H4 (cell line): Measurements from ENCODE around the gene GGA3. TPM values are rescaled to one million over a fixed set of nuclear protein-coding genes. Genes with fewer than 3 reads are reported as not detected.
"Not testable (repeated sequence)": the region's sequence is repeated elsewhere in the genome, so short reads cannot be mapped to it uniquely, and the experiment has no call there.

Source experiments
- DNase-seq: peaks from one replicate; pipeline ENCODE4 v3.0.0-alpha.2; 2015; ENCODE audit warnings: low spot score
- total RNA-seq: library from RNA; depleted of rRNA; stranded (reverse); fragments of >200 nt; shearing (Covaris generic); gene quantifications from 2 replicates; pipeline ENCODE4 v1.2.3, GENCODE V29; 2014; rRNA removed

Gene GGA3
- 12.7 and 22.2 TPM in 2 replicates for total RNA-seq

DNA sequence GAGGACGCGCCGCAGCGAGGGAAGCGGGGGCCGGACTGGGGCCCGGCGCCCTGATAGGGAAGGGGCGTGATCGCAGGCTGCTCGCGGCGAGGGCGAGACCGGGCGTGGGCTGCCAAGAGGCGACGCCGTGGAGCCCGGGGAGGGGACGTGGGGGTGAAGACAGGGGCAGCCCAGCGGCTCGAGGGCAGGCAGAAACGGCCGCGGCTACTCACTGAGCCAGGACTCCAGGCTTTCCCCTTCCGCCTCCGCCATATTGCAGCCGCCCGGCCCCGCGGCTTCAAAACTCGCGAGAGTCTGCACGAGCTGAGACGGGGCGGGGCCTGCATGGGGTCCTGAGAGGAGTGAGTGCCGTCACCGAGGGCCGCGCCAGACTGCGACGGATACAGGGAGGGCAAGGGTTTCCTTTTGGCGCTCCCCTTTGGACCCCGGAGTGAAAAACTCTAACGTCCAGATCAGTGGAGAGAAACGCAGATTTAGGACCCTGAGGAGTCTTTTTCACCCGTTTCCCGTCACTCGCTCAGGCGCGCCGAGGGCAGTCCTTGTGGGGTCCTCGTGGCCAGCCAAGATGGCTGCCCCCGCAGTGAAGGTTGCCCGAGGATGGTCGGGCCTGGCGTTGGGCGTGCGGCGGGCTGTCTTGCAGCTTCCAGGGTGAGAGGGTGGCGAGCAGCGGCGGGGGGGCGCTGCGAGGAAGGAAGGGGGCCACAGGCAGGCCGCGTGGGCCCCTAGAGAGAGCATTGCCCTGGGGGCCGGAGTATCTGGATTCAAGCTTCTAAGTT lies at the start of gene GGA3, which contains the start of gene MRPS7:
GGA3 (minus strand) TSS at position 271 of the 776 bp plus-strand sequence; CDS start at position 252, 19 bp downstream.
MRPS7 (plus strand) TSS at position 544 of the 776 bp plus-strand sequence; CDS start at position 566, 22 bp downstream.
- peak; percentile 91 for DNase-seq

DNA sequence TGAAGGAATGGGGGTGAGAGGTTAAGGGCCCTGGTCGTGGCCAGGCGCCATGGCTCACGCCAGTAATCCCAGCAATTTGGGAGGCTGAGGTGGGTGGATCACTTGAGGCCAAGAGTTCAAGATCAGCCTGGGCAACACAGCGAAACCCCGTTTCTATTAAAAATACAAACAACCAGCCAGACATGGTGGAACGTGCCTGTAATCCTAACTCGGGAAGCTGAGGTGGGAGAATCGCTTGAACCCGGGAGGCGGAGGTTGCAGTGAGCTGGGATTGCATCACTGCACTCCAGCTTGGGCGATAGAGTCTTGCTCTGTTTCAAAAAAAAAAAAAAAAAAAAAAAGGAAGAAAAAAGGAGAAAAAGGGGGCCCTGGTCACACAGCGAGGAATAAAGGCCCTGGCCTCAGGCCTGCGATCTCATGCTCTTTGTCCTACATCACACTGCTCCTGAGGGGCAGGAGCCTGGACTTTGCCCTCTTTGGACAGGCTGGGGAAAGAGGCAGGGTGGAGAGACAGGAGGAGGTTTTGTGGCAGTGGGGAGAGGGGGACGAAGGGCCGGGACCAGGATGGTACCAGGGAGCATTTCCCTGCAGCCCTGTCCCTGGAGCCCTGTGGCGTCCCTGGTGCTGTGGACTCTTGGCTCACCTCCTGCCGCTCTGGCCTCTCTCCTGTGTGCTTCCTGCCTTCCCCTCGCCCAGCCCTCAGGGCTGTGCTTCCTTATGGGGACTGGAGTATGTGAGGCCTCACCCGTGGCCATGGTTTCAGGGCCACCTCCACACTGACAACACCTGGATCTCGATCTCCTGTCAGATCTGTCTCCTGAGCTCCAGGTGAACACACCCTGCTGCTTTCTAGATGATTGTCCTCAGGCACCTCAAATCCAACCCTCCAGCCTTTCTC lies 47.6 kb upstream of the GGA3 start:
- DNase-seq = no peak

GRCh38 chr17:75307957-75308731 lies 46.7 kb upstream of the GGA3 start:
- no peak for DNase-seq

- no peak for DNase-seq
Observed at GRCh38 chr17:75301502-75302206, 40.2 kb upstream of the GGA3 start.

- no peak for DNase-seq
Observed at GRCh38 chr17:75301049-75301448, 39.6 kb upstream of the GGA3 start.

GRCh38 chr17:75300280-75300679 lies 38.9 kb upstream of the GGA3 start:
- no peak for DNase-seq

- DNase-seq = no peak
Observed at GRCh38 chr17:75295201-75296158, 34.1 kb upstream of the GGA3 start.

DNA sequence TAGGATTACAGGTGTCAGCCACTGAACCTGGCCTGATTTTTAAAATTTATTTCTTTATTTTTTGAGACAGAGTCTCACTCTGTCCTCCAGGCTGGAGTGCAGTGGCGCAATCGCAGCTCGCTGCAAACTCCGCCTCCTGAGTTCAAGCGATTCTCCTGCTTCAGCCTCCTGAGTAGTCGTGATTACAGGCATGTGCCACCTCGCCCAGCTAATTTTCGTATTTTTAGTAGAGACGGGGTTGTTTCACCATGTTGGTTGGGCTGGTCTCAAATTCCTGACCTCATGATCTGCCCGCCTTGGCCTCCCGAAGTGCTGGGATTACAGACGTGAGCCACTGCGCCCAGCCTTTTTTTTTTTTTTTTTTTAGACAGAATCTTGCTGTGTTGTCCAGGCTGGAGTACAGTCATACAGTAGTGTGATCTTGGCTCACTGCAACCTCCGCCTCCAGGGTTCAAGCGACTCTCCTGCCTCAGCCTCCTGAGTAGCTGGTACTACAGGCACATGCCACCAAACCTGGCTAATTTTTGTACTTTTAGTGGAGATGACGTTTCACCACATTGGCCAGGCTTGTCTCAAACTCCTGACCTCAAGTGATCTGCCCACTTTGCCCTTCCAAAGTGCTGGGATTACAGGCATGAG lies 31.5 kb upstream of the GGA3 start:
- not testable (repeated sequence) for DNase-seq

- DNase-seq = no peak
Observed at GRCh38 chr17:75289832-75290337, 28.5 kb upstream of the GGA3 start.

- peak; percentile 100 for DNase-seq
Observed at GRCh38 chr17:75289115-75289831, 27.9 kb upstream of the GGA3 start, which contains the start of gene SLC25A19. TSS of gene SLC25A19 (minus strand) at chr17:75289433. CDS start at chr17:75286764, 2,669 bp downstream.

DNA sequence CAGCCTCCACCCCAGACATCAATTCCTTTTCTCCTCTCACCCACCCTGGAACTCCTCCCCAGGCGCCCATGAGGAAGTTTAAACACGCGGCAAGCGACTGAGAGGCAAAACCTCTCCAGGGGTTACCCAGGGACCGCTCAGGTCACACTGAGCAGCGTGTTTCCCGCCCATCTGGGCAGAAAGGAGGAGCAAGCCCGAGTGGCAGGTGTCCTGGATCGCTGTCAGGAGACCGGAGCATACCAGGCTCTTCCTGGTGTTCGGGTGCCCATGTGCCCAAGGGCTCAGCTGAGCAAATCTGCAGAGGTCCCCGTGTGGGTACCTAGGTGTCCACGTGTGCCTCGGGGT lies 27.3 kb upstream of the GGA3 start:
- no peak for DNase-seq

GRCh38 chr17:75288359-75288758 lies 27.0 kb upstream of the GGA3 start:
- DNase-seq = no peak

- no peak for DNase-seq
Observed at GRCh38 chr17:75287221-75287620, 25.8 kb upstream of the GGA3 start.

DNA sequence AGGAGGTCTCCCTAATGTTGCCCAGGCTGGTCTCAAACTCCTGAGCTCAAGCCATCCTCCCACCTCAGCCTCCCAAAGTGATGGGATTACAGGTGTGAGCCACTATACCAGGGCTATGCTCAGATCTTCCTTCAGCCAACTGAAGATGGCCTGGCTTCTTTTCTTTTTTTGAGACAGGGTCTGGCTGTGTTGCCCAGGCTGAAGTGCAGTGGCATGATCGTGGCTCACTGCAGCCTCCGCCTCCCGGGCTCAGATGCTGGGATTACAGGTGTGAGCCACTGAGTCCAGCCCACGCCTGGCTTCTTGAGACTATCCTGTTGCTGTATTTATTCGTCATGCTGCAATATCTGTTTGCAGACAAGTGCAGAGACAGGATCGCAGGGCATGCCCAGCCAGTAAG lies 23.7 kb upstream of the GGA3 start:
- DNase-seq = no peak

DNA sequence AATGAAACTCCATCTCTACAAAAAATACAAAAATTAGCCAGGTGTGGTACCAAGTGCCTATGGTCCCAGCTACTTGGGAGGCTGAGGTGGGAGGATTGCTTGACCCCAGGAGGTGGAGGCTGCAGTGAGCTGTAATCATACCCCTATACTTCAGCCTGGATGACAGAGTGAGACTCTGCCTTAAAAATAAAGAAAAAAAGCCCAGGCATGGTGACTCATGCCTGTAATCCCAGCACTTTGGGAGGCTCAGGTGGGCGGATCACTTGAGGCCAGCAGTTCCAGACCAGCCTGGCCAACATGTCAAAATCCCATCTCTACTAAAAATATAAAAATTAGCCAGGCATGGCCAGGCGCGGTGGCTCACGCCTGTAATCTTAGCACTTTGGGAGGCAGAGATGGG lies 18.8 kb upstream of the GGA3 start:
- not testable (repeated sequence) for DNase-seq

- DNase-seq = no peak
Observed at GRCh38 chr17:75277664-75278071, 16.3 kb upstream of the GGA3 start.

- DNase-seq = no peak
Observed at GRCh38 chr17:75273977-75274708, 12.7 kb upstream of the GGA3 start.

GRCh38 chr17:75272848-75273184 lies 11.4 kb upstream of the GGA3 start:
- DNase-seq = no peak
